ENCODE results near the gene PSMD5.

PSMD5 gene

DNA sequence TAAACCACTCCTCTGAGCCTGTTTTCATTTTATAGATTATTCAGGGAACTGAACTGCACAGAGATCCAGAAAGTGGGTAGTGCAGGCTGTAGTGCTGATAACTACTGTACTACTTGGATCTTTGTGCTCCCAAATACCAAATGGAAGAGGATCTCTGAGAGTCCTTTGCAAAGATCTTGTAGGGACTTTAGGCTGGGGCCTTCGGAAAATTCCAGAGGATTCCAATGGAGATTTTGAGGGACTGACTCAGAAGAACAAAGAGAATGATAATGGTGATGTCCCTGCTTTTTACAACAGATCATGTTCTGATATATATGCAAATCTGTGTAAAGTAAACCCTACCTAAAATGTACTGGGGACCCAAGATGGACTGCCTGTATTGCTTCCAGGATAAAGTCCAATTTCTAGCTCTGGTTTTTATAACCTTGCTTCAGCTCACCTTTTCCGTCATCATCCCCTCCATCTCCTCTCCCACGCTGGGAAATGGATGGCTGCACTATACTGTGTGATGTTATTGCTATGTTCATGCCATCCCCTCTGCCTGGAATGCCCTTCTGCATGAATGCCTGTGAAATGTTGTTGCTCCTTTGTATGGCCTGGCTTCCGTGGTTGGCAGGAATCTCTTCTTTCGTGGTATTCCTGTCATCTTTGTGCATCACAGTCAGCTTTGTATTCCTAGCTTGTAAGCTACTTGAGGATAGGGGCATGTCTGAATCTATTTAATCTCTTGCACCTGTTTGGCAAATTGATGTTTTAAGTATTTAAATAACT, 9.7 kb upstream of the PSMD5 start:
- Histone ChIP-seq H3K4me1 (ENCODE audit: low read length) (no peaks in the 10 kb centered on the region), H3K9me2 (replicated peaks; ENCODE audit: insufficient read depth, low read length) (no peaks in the 10 kb centered on the region), H3K4me3 (ENCODE audit: low read length) (no peak overlapping the region), H3F3A (ENCODE audit: insufficient read depth, low read length) (peaks cover 3% of the 10 kb centered on the region; the same call in 1 of the 2 replicates), H3K79me2 (ENCODE audit: low read length) (peaks cover 17% of the 10 kb centered on the region), H3K9me3 (replicated peaks; ENCODE audit: insufficient read depth, low read length) (no peaks in the 10 kb centered on the region), H3K9ac (ENCODE audit: low read length) (no peak overlapping the region), H3K27me3 (replicated peaks; ENCODE audit: insufficient read depth, low read length) (no peaks in the 10 kb centered on the region), H2AFZ (ENCODE audit: low read length) (no peak overlapping the region), H3K36me3 (replicated peaks; ENCODE audit: insufficient read depth, low read length) (no peaks in the 10 kb centered on the region; the same call in 1 of the 2 replicates), H3K27ac (ENCODE audit: low read length) (no peak overlapping the region), H3K4me2 (ENCODE audit: low read depth, low read length) (no peak overlapping the region), H4K20me1 (ENCODE audit: insufficient read depth, low read length) (no peaks in the 10 kb centered on the region; the same call in 1 of the 2 replicates)
- no peak for DNase-seq
- TF ChIP-seq, protein P1, sequence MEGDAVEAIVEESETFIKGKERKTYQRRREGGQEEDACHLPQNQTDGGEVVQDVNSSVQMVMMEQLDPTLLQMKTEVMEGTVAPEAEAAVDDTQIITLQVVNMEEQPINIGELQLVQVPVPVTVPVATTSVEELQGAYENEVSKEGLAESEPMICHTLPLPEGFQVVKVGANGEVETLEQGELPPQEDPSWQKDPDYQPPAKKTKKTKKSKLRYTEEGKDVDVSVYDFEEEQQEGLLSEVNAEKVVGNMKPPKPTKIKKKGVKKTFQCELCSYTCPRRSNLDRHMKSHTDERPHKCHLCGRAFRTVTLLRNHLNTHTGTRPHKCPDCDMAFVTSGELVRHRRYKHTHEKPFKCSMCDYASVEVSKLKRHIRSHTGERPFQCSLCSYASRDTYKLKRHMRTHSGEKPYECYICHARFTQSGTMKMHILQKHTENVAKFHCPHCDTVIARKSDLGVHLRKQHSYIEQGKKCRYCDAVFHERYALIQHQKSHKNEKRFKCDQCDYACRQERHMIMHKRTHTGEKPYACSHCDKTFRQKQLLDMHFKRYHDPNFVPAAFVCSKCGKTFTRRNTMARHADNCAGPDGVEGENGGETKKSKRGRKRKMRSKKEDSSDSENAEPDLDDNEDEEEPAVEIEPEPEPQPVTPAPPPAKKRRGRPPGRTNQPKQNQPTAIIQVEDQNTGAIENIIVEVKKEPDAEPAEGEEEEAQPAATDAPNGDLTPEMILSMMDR (IDR thresholded peaks at IDR 0.05; ENCODE audit: low read length) = no peak
- TF ChIP-seq EZH2phosphoT487 (IDR thresholded peaks at IDR 0.05; ENCODE audit: low read length) (no peak), EZH2 (optimal IDR thresholded peaks at IDR 0.05; ENCODE audit: low read depth, low read length) (no peak)

DNA sequence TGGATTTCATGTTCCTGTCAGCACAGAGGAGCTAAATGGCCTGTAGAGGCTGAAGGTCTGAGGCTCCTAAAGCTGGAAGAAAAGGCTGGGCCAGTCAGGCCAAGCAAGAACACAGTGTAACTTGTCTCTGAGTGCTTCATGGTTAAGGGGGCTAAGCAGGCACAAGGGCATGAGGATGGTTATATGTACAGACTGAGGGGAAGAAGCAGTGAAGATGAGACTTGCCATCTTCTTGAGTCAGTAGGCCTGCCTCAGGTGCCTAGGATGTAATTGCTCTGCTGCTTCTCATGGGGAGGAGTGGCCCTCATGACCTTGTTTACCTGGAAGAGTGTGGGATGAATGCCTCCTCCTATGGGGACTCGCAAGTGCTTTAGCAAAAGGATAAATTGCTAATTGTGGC, 8.7 kb upstream of the PSMD5 start:
- Histone ChIP-seq H3K9ac (ENCODE audit: low read length) (no peak overlapping the region), H3K27me3 (replicated peaks; ENCODE audit: insufficient read depth, low read length) (no peaks in the 10 kb centered on the region)

DNA sequence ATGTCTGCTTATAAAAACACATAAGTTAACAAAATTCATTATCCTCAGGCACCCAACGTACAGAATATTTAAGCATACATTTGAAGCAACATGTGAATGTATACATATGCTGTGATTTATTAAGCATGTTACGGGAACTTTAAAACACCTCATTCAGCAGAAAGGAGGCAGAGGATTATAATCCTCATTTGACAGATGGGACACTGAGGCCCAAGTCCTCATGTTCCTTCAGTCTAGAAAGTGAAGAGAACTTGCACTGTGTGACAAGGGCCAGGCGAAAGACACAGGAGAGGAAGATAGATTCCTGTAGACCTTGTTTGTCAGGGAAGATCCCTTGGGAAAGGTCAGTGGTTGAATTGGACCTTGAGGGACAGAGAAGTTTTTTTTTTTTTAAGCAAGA, 7.6 kb upstream of the PSMD5 start:
- no peak for DNase-seq

More for the DNA sequence above, 8.7 kb upstream of the PSMD5 start:
- no peaks in the 10 kb centered on the region for H3K9me3 ChIP-seq (replicated peaks; ENCODE audit: insufficient read depth, low read length)
- no peaks in the 10 kb centered on the region for H3K4me1 ChIP-seq (ENCODE audit: low read length)
- TF ChIP-seq, protein P1 (IDR thresholded peaks at IDR 0.05; ENCODE audit: low read length) = no peak
- TF ChIP-seq EZH2 (optimal IDR thresholded peaks at IDR 0.05; ENCODE audit: low read depth, low read length) = no peak
- H3K9me2 ChIP-seq (replicated peaks; ENCODE audit: insufficient read depth, low read length) = no peaks in the 10 kb centered on the region
- H3K36me3 ChIP-seq (replicated peaks; ENCODE audit: insufficient read depth, low read length) = no peaks in the 10 kb centered on the region; the same call in 1 of the 2 replicates
- no peak overlapping the region for H3K4me3 ChIP-seq (ENCODE audit: low read length)
- peaks cover 26% of the 10 kb centered on the region for H3K79me2 ChIP-seq (ENCODE audit: low read length)
- no peaks in the 10 kb centered on the region; the same call in 1 of the 2 replicates for H4K20me1 ChIP-seq (ENCODE audit: insufficient read depth, low read length)
- peaks cover 3% of the 10 kb centered on the region; the same call in 1 of the 2 replicates for H3F3A ChIP-seq (ENCODE audit: insufficient read depth, low read length)
- H3K27ac ChIP-seq (ENCODE audit: low read length) = no peak overlapping the region
- H3K4me2 ChIP-seq (ENCODE audit: low read depth, low read length) = no peak overlapping the region
- no peak overlapping the region for H2AFZ ChIP-seq (ENCODE audit: low read length)
- no peak for DNase-seq

More for the DNA sequence above, 7.6 kb upstream of the PSMD5 start:
- no peak overlapping the region for H3K27ac ChIP-seq (ENCODE audit: low read length)
- no peaks in the 10 kb centered on the region for H3K27me3 ChIP-seq (replicated peaks; ENCODE audit: insufficient read depth, low read length)
- H2AFZ ChIP-seq (ENCODE audit: low read length) = no peak overlapping the region
- H3K9ac ChIP-seq (ENCODE audit: low read length) = no peak overlapping the region
- H3K4me2 ChIP-seq (ENCODE audit: low read depth, low read length) = no peak overlapping the region
- no peak for TF ChIP-seq EZH2 (optimal IDR thresholded peaks at IDR 0.05; ENCODE audit: low read depth, low read length)
- TF ChIP-seq, protein P1 (IDR thresholded peaks at IDR 0.05; ENCODE audit: low read length) = no peak
- no peak for TF ChIP-seq EZH2phosphoT487 (IDR thresholded peaks at IDR 0.05; ENCODE audit: low read length)
- H3K9me3 ChIP-seq (replicated peaks; ENCODE audit: insufficient read depth, low read length) = no peaks in the 10 kb centered on the region
- H3K9me2 ChIP-seq (replicated peaks; ENCODE audit: insufficient read depth, low read length) = no peaks in the 10 kb centered on the region
- peaks cover 37% of the 10 kb centered on the region for H3K79me2 ChIP-seq (ENCODE audit: low read length)
- H3K4me1 ChIP-seq (ENCODE audit: low read length) = no peaks in the 10 kb centered on the region
- H3K4me3 ChIP-seq (ENCODE audit: low read length) = no peak overlapping the region
- 0 out of 2 replicates have a peak, but pooled peaks cover 3% of the 10 kb centered on the region for H3F3A ChIP-seq (ENCODE audit: insufficient read depth, low read length)
- no peaks in the 10 kb centered on the region; the same call in 1 of the 2 replicates for H4K20me1 ChIP-seq (ENCODE audit: insufficient read depth, low read length)
- H3K36me3 ChIP-seq (replicated peaks; ENCODE audit: insufficient read depth, low read length) = peaks cover 5% of the 10 kb centered on the region; the same call in 1 of the 2 replicates

Measured in MM.1S (cell line).